Measurements from ENCODE around the gene SLF2. TPM values are rescaled to one million over a fixed set of nuclear protein-coding genes. Genes with fewer than 3 reads are reported as not detected.

SLF2 gene
- total RNA-seq, 1 experiment from 2014 or later, result 23.1 TPM

GRCh38 chr10:100980711-100981110, 67.9 kb downstream of the SLF2 start:
- H2BK12ac ChIP-seq (ENCODE audit: insufficient read length, low read depth, low read length), result no peak overlapping the region
- H4K8ac ChIP-seq (replicated peaks; ENCODE audit: insufficient read length, low read depth, low read length), result no peak overlapping the region
- no peak overlapping the region for H3T11ph ChIP-seq (ENCODE audit: low read length)
- H3K18ac ChIP-seq (ENCODE audit: insufficient read length, low read depth, low read length), result no peak overlapping the region
- H4K91ac ChIP-seq (ENCODE audit: insufficient read length, low read depth, low read length), result no peak overlapping the region
- H3K27ac ChIP-seq (ENCODE audit: insufficient read length, low read depth, low read length), result no peak overlapping the region
- Mint-ChIP-seq H3K36me3 (ENCODE audit: insufficient read depth in 1 of 3, low read depth in 3 of 3) (peaks cover 3 to 27% (median 21%) of the 10 kb centered on the region in 3 experiments; a peak in 5 of 7 replicates), H3K4me3 (no peak overlapping the region), H3K27ac (no peak overlapping the region), H3K27me3 (ENCODE audit: low read depth) (no peaks in the 10 kb centered on the region; the same call in 1 of the 2 replicates), H3K9me3 (no peaks in the 10 kb centered on the region; a peak in 1 of 5 replicates), H3K4me1 (no peaks in the 10 kb centered on the region)
- no peaks in the 10 kb centered on the region for H3K79me1 ChIP-seq (ENCODE audit: insufficient read depth, low read depth, low read length, poor library complexity, severe bottlenecking)
- H3K79me2 ChIP-seq (ENCODE audit: insufficient read depth, low read length), result no peaks in the 10 kb centered on the region
- no peak overlapping the region for H3K9ac ChIP-seq (ENCODE audit: extremely low read depth, insufficient read length, low read length)
- H4K5ac ChIP-seq (ENCODE audit: insufficient read length, low read depth, low read length), result no peak overlapping the region
- H2BK5ac ChIP-seq (ENCODE audit: insufficient read length, low read length), result no peak overlapping the region
- no peak overlapping the region for H3K56ac ChIP-seq (ENCODE audit: insufficient read length, low read depth, low read length)
- no peak overlapping the region for H3K4ac ChIP-seq (ENCODE audit: low read depth, low read length)
- no peak overlapping the region for H2AFZ ChIP-seq (ENCODE audit: low read length)
- H3K23ac ChIP-seq (ENCODE audit: insufficient read length, low read depth, low read length), result no peak overlapping the region
- no peak overlapping the region for H3K14ac ChIP-seq (ENCODE audit: insufficient read depth, low read length)
- WGBS (ENCODE audit: extremely low coverage, insufficient read length, low lambda C conversion rate), result no CpG with 5 or more reads among the region's 7 CpGs
- no peaks in the 10 kb centered on the region for H3K23me2 ChIP-seq (ENCODE audit: insufficient read length, low read depth, low read length, poor library complexity, severe bottlenecking)
- H2BK20ac ChIP-seq (ENCODE audit: low read depth, low read length, poor library complexity, severe bottlenecking), result no peak overlapping the region
- no peaks in the 10 kb centered on the region for H3K27me3 ChIP-seq (ENCODE audit: insufficient read depth, low read length)
- no peak overlapping the region for H2BK120ac ChIP-seq (ENCODE audit: low read depth, low read length, poor library complexity, severe bottlenecking)
- H2BK15ac ChIP-seq (ENCODE audit: low read depth, low read length), result no peak overlapping the region
- no peaks in the 10 kb centered on the region for H3K4me1 ChIP-seq (ENCODE audit: insufficient read depth, low read length)
- no peak for DNase-seq
- TF ChIP-seq CTCF (conservative IDR thresholded peaks at IDR 0.05), result no peak
- H4K20me1 ChIP-seq (ENCODE audit: control insufficient read depth, insufficient read depth, insufficient read length), result no peaks in the 10 kb centered on the region
- H3K4me2 ChIP-seq (ENCODE audit: insufficient read depth, insufficient read length, low read length), result no peak overlapping the region
- H3K9me3 ChIP-seq (ENCODE audit: control insufficient read depth, low read depth, low read length), result no peaks in the 10 kb centered on the region
- H2AK5ac ChIP-seq (ENCODE audit: insufficient read length, low read length), result no peak overlapping the region

Data from H9 (cell line).